ENCODE measurements around the gene DMD.

Gene DMD

DNA sequence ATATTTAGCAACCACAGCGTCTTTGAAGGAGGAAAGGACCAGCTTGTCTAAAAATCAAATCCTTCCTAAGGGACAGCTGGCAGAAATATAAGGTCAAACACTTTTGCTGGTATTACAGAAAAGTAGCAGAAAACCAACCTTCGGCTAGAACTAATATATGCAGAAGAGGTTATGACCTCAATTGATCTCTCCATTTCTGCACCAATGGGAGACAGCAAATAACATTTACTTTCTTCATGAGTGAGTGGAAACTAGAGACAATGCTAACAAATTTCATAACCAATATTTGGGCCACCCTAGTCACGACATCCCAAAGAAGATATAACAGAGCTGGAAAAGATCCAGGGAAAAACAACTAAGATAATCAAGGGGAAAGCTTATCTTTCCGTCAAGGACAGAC, 1892.5 kb downstream of the DMD start:
- TF ChIP-seq CTCF (IDR thresholded peaks at IDR 0.05; ENCODE audit: low read depth, low read length, missing control alignments), result no peak
- H3K4me3 ChIP-seq (ENCODE audit: low read depth, low read length), result no peak overlapping the region
- DNase-seq (ENCODE audit: low read depth), result no peak

GRCh38 chrX:31316340-31316991, 1894.9 kb downstream of the DMD start:
- DNase-seq (ENCODE audit: low read depth), result no peak
- TF ChIP-seq CTCF (IDR thresholded peaks at IDR 0.05; ENCODE audit: low read depth, low read length, missing control alignments), result no peak
- no peak overlapping the region for H3K4me3 ChIP-seq (ENCODE audit: low read depth, low read length)

DNA sequence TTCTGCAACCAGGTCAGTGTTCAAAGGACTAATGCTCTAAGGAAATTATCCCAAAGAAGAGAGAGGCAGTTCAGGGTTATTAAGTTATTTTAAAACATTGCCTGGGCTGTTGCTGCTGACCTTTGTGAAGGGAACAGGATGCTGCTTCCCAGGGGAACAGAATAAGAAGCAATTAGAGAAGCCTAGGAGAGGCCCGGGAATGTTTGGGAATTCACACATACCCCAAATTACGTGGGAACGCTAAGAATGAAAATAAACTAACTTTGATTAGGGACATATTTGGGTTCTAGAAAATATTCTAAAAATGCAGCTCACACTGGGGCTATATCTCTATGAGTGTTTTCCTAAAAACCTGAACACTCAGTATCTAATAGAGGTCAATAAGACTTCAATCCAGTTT, 1896.4 kb downstream of the DMD start:
- no peak for DNase-seq (ENCODE audit: low read depth)
- no peak for TF ChIP-seq CTCF (IDR thresholded peaks at IDR 0.05; ENCODE audit: low read depth, low read length, missing control alignments)
- H3K4me3 ChIP-seq (ENCODE audit: low read depth, low read length), result no peak overlapping the region

GRCh38 chrX:31307952-31308351, 1903.4 kb downstream of the DMD start:
- TF ChIP-seq CTCF (IDR thresholded peaks at IDR 0.05; ENCODE audit: low read depth, low read length, missing control alignments), result no peak
- H3K4me3 ChIP-seq (ENCODE audit: low read depth, low read length), result no peak overlapping the region
- DNase-seq (ENCODE audit: low read depth), result no peak

GRCh38 chrX:31302573-31303075, 1908.7 kb downstream of the DMD start:
- DNase-seq (ENCODE audit: low read depth), result no peak
- TF ChIP-seq CTCF (IDR thresholded peaks at IDR 0.05; ENCODE audit: low read depth, low read length, missing control alignments), result no peak
- no peak overlapping the region for H3K4me3 ChIP-seq (ENCODE audit: low read depth, low read length)

DNA sequence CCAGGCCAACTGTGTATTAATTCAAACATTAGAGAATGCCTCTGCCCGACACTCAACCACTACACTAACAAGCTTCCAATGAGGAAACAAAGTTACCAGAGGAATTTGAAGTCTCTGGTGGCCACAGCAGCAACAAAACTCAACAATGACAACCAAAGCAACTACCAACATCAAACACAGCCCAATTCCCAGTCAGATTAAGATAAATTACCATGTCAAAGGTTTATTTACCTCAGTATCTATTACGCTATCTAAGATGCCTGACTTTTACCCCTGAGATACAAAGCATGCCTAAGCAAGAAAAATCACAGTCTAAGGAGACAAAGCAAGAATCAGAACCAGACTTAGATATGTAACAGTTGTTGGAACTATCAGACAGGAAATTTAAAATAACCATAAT, 1909.4 kb downstream of the DMD start:
- TF ChIP-seq CTCF (IDR thresholded peaks at IDR 0.05; ENCODE audit: low read depth, low read length, missing control alignments), result no peak
- no peak overlapping the region for H3K4me3 ChIP-seq (ENCODE audit: low read depth, low read length)
- DNase-seq (ENCODE audit: low read depth), result no peak

GRCh38 chrX:31301203-31301602, 1910.1 kb downstream of the DMD start:
- DNase-seq (ENCODE audit: low read depth), result no peak
- TF ChIP-seq CTCF (IDR thresholded peaks at IDR 0.05; ENCODE audit: low read depth, low read length, missing control alignments), result no peak
- no peak overlapping the region for H3K4me3 ChIP-seq (ENCODE audit: low read depth, low read length)

All from GM12864 (cell line).